ENCODE results near the gene EHD2.
"Not testable (repeated sequence)": the region's sequence is repeated elsewhere in the genome, so short reads cannot be mapped to it uniquely, and the experiment has no call there.

DNA sequence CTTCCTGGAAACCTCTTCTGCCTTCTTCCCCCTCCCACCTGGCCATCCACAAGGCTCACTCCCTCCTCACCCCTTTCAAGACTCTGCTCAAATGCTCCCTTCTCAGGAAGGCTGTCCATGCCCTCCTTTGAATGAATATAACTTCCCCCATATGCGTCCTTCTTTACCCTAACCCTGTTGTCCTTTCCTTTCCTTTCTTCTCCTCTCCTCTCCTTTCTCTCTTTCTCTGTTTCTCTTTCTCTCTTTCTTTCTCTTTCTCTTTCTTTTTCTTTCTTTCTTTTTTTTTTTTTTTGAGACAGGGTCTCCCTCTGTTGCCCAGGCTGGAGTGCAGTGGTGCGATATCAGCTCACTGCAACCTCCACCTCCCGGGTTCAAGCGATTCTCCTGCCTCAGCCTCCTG, 15.1 kb downstream of the EHD2 start:
- TF ChIP-seq, protein P1, sequence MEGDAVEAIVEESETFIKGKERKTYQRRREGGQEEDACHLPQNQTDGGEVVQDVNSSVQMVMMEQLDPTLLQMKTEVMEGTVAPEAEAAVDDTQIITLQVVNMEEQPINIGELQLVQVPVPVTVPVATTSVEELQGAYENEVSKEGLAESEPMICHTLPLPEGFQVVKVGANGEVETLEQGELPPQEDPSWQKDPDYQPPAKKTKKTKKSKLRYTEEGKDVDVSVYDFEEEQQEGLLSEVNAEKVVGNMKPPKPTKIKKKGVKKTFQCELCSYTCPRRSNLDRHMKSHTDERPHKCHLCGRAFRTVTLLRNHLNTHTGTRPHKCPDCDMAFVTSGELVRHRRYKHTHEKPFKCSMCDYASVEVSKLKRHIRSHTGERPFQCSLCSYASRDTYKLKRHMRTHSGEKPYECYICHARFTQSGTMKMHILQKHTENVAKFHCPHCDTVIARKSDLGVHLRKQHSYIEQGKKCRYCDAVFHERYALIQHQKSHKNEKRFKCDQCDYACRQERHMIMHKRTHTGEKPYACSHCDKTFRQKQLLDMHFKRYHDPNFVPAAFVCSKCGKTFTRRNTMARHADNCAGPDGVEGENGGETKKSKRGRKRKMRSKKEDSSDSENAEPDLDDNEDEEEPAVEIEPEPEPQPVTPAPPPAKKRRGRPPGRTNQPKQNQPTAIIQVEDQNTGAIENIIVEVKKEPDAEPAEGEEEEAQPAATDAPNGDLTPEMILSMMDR (IDR thresholded peaks at IDR 0.05; ENCODE audit: insufficient read depth, low read depth, low read length): not testable (repeated sequence)
- not testable (repeated sequence) for TF ChIP-seq EZH2 (IDR thresholded peaks at IDR 0.05; ENCODE audit: insufficient read depth, low read length)

Data from astrocyte (in vitro differentiated cells and primary cell).